Right lobe of liver (tissue), 6 donors: ENCODE data around the gene TAF3. TPM values are rescaled to one million over a fixed set of nuclear protein-coding genes. Genes with fewer than 3 reads are reported as not detected.

ENCODE experiments used
- ATAC-seq, 4 donors: fragments of 200-7000 bp; cut with Tn5 transposase; one replicate each; pipeline ENCODE4 v1.9.1; 2020; ENCODE audit warnings: mild to moderate bottlenecking in 4 of 4, moderate library complexity in 4 of 4
- DNase-seq, 3 donors: peaks; one replicate each; pipeline ENCODE4 v3.0.0-alpha.2; 2020
- H3K27ac ChIP-seq, 3 donors: fragments of 200-600 bp; one replicate each; pipeline ENCODE4 v1.8.0; 2022
- H3K27me3 ChIP-seq, 2 donors: fragments of 200-600 bp; one replicate each; pipeline ENCODE4 v1.8.0; 2022
- H3K36me3 ChIP-seq, 4 donors: fragments of 200-600 bp; sonication (generic) in 1 of 4; one replicate each; pipeline versions ENCODE4 v1.5.1 to v1.8.0; 2017 to 2022; ENCODE audit warnings: control low read depth in 1 of 4
- H3K4me1 ChIP-seq, 4 donors: fragments of 200-600 bp; sonication (generic) in 1 of 4; one replicate each; pipeline versions ENCODE4 v1.5.1 to v1.8.0; 2017 to 2022; ENCODE audit warnings: control low read depth in 1 of 4
- H3K4me3 ChIP-seq, 3 donors: fragments of 200-600 bp; one replicate each; pipeline ENCODE4 v1.8.0; 2022
- H3K9me3 ChIP-seq, 4 donors: fragments of 200-600 bp; sonication (generic) in 1 of 4; one replicate each; pipeline versions ENCODE4 v1.5.1 to v1.8.0; 2017 to 2022; ENCODE audit warnings: control low read depth in 1 of 4
- CTCF ChIP-seq, 4 donors: fragments of 200-600 bp in 3 of 4; fragments of 450-650 bp in 1 of 4; IDR thresholded peaks; one replicate each; pipeline versions ENCODE4 v1.5.1 to v1.8.0; 2016 to 2022; ENCODE audit warnings: antibody characterized with exemption in 4 of 4, mild to moderate bottlenecking in 2 of 4
- POLR2A ChIP-seq: fragments of 450-650 bp; IDR thresholded peaks from one replicate; pipeline ENCODE4 v1.6.1; 2017; ENCODE audit warnings: antibody characterized with exemption, mild to moderate bottlenecking
- WGBS: methylation state at CpG from one replicate; pipeline ENCODE4 v1.1.6; 2018; ENCODE audit warnings: low coverage, low lambda C conversion rate; ENCODE audit not compliant: insufficient coverage; ENCODE audit errors: missing lambda C conversion rate; 5-methylcytosine and 5-hydroxymethylcytosine counted together
- intact Hi-C, 2 donors: fragments of 100-400 bp; cut with DNase I; formaldehyde crosslinking; loops; one replicate each; pipeline versions ENCODE4 v1.11.2 to v1.14.1; 2022
- total RNA-seq, 6 experiments: library from RNA; depleted of rRNA in 2 of 6; stranded (reverse); fragments of >200 nt in 2 of 6; fragmentation: NEBNext Ultra II Directional in 3 of 6; extraction: Animal tissue kit (Norgen Biotek cat#: 25700) in 3 of 6; gene quantifications; one replicate each; pipeline versions ENCODE4 v1.1.0 to v1.2.4, GENCODE V29; 2016 to 2023
- donor health status: DM: no; HTN: yes; CAD: no.
- donor health status: DM: no; HTN: no; CAD: no.
- donor health status: DM: no; HTN: no; CAD: no.
- donor health status: DM: no; HTN: yes; CAD: no.
- donor health status: DM: no; HTN: yes; CAD: no.

TAF3 gene
- total RNA-seq, 6 experiments from 2014 or later = 1.9 to 3.5 (median 3.0) TPM

GRCh38 chr10:7861509-7862120, 43.3 kb downstream of the TAF3 start:
- peaks cover 0 to 12% (median 4%) of the 10 kb centered on the region in 4 donors for H3K9me3 ChIP-seq
- ATAC-seq (no peak), DNase-seq (no peak)
- H3K4me1 ChIP-seq = peaks cover 0 to 5% (median 0%) of the 10 kb centered on the region in 4 donors
- intact Hi-C loops = no loop called here
- no peaks in the 10 kb centered on the region for H3K27me3 ChIP-seq
- no peaks in the 10 kb centered on the region for H3K36me3 ChIP-seq
- no peak overlapping the region for H3K4me3 ChIP-seq
- WGBS = 90% methylated on average over 3 of the region's 4 CpGs
- no peak overlapping the region for H3K27ac ChIP-seq
- TF ChIP-seq POLR2A (no peak), CTCF (IDR thresholded peaks at IDR 0.05) (no peak)

GRCh38 chr10:7862121-7862514, 43.8 kb downstream of the TAF3 start:
- Histone ChIP-seq H3K9me3 (peaks cover 0 to 12% (median 4%) of the 10 kb centered on the region in 4 donors), H3K4me1 (no peaks in the 10 kb centered on the region), H3K4me3 (no peak overlapping the region), H3K27ac (no peak overlapping the region), H3K36me3 (no peaks in the 10 kb centered on the region), H3K27me3 (no peaks in the 10 kb centered on the region)
- no peak for DNase-seq
- no peak for ATAC-seq
- intact Hi-C loops = no loop called here
- TF ChIP-seq CTCF (IDR thresholded peaks at IDR 0.05) = no peak
- TF ChIP-seq POLR2A = no peak

GRCh38 chr10:7866176-7866575, 47.9 kb downstream of the TAF3 start:
- no peaks in the 10 kb centered on the region for H3K36me3 ChIP-seq
- intact Hi-C loops = no loop called here
- WGBS = 91% methylated on average over 7 of the region's 7 CpGs
- no peak for DNase-seq
- no peaks in the 10 kb centered on the region for H3K27me3 ChIP-seq
- no peak for TF ChIP-seq CTCF (IDR thresholded peaks at IDR 0.05)
- TF ChIP-seq POLR2A = no peak
- no peak overlapping the region for H3K4me3 ChIP-seq
- peaks cover 0 to 11% (median 3%) of the 10 kb centered on the region in 4 donors for H3K9me3 ChIP-seq
- H3K4me1 ChIP-seq = no peaks in the 10 kb centered on the region
- no peak overlapping the region for H3K27ac ChIP-seq
- no peak for ATAC-seq

- H3K36me3 ChIP-seq = no peaks in the 10 kb centered on the region
- ATAC-seq = peak; percentile 54 to 82 (median 71)
- H3K4me1 ChIP-seq = no peaks in the 10 kb centered on the region
- peak; percentile 59 to 78 (median 72) for TF ChIP-seq CTCF (IDR thresholded peaks at IDR 0.05)
- no peak for TF ChIP-seq POLR2A
- WGBS = 4% methylated on average over 5 of the region's 5 CpGs
- no peaks in the 10 kb centered on the region for H3K27me3 ChIP-seq
- peak overlapping the region; percentile 18 to 30 (median 21) for H3K4me3 ChIP-seq
- no peaks in the 10 kb centered on the region for H3K9me3 ChIP-seq
- intact Hi-C loops = no loop called here
- no peak overlapping the region for H3K27ac ChIP-seq
- DNase-seq = no peak
Observed at GRCh38 chr10:7872041-7872442, 53.7 kb downstream of the TAF3 start.

GRCh38 chr10:7874864-7875263, 56.6 kb downstream of the TAF3 start:
- Histone ChIP-seq H3K4me3 (no peak overlapping the region), H3K27ac (no peak overlapping the region), H3K36me3 (no peaks in the 10 kb centered on the region), H3K9me3 (no peaks in the 10 kb centered on the region), H3K27me3 (no peaks in the 10 kb centered on the region), H3K4me1 (no peaks in the 10 kb centered on the region)
- 79% methylated on average over 2 of the region's 2 CpGs for whole genome bisulfite sequencing
- intact Hi-C loops = no loop called here
- no peak for DNase-seq
- ATAC-seq = no peak
- TF ChIP-seq CTCF (IDR thresholded peaks at IDR 0.05) = no peak
